Adrenal gland (tissue), 12 donors: Measurements from ENCODE around the gene MAN1A1. TPM values are rescaled to one million over a fixed set of nuclear protein-coding genes. Genes with fewer than 3 reads are reported as not detected.

Experiments used
- DNase-seq, 7 donors: peaks; one replicate each; pipeline ENCODE4 v3.0.0-alpha.2; 2019 to 2020
- H3K27ac ChIP-seq, 5 donors: fragments of 200-600 bp; sonication (generic) in 4 of 5; 1 replicate in 3 of 5; 2 replicates in 2 of 5; pipeline versions ENCODE4 v1.5.1 to v1.8.0; 2016 to 2020; ENCODE audit warnings: mild to moderate bottlenecking in 1 of 5
- H3K27me3 ChIP-seq: fragments of 200-600 bp; 2 replicates; pipeline ENCODE4 v1.8.0; 2021
- H3K36me3 ChIP-seq, 2 donors: fragments of 200-600 bp; replicated peaks in 1 of 2; 1 replicate in 1 of 2; 2 replicates in 1 of 2; pipeline versions ENCODE4 v1.5.1 to v1.8.0; 2018 to 2022
- H3K4me1 ChIP-seq, 2 donors: fragments of 200-600 bp; replicated peaks in 1 of 2; 1 replicate in 1 of 2; 2 replicates in 1 of 2; pipeline versions ENCODE4 v1.5.1 to v1.8.0; 2018 to 2021
- H3K4me3 ChIP-seq, 4 donors: fragments of 200-600 bp; sonication (generic) in 3 of 4; one replicate each; pipeline ENCODE4 v1.5.1; 2016 to 2018
- H3K9me3 ChIP-seq, 3 donors: fragments of 200-600 bp; sonication (generic) in 1 of 3; replicated peaks in 1 of 3; 1 replicate in 2 of 3; 2 replicates in 1 of 3; pipeline versions ENCODE4 v1.5.1 to v1.8.0; 2016 to 2021
- POLR2A ChIP-seq, 2 donors: fragments of 450-650 bp; IDR thresholded peaks; one replicate each; pipeline ENCODE4 v1.6.1; 2017; ENCODE audit warnings: antibody characterized with exemption in 2 of 2, mild to moderate bottlenecking in 2 of 2, moderate library complexity in 1 of 2
- WGBS, 4 donors: extraction: QIAGEN DNeasy Blood & Tissue Kit in 2 of 4; methylation state at CpG; one replicate each; pipeline versions ENCODE4 v1.1.5 to v1.1.7; 2013 to 2017; 5-methylcytosine and 5-hydroxymethylcytosine counted together
- intact Hi-C, 2 donors: fragments of 100-400 bp; cut with DNase I; formaldehyde crosslinking; loops; one replicate each; pipeline versions ENCODE4 v1.14.1 to v1.15.0; 2022 to 2023
- polyA plus RNA-seq, 3 donors: library from polyadenylated mRNA; stranded (reverse); fragments of 200-250 nt in 2 of 3; fragments of 350-450 nt in 1 of 3; fragmentation: Illumina TruSeq in 1 of 3; extraction: RNeasy Lipid Tissue Mini Kit (QIAGEN cat#74804) in 1 of 3; gene quantifications; one replicate each; pipeline ENCODE4 v1.2.3, GENCODE V29; 2013 to 2014
- total RNA-seq, 9 donors: library from RNA; depleted of rRNA in 4 of 9; stranded (reverse); fragments of >200 nt in 4 of 9; fragments of 120-200 nt in 1 of 9; fragmentation: NEBNext Ultra II Directional in 1 of 9; extraction: Animal tissue kit (Norgen Biotek cat#: 25700) in 1 of 9; gene quantifications; one replicate each; pipeline versions ENCODE4 v1.1.0 to v1.2.4, GENCODE V29; 2013 to 2023
- TF ChIP-seq, protein P1 (sequence below), 6 experiments: fragments of 450-650 bp in 4 of 6; fragments of 200-600 bp in 2 of 6; sonication (generic) in 1 of 6; IDR thresholded peaks; 1 replicate in 5 of 6; 2 replicates in 1 of 6; pipeline versions ENCODE4 v1.5.1 to v1.8.0; 2016 to 2021; ENCODE audit warnings: antibody characterized with exemption in 6 of 6, mild to moderate bottlenecking in 2 of 6, moderate library complexity in 1 of 6
- donor health status: healthy with polysubstance abuse.
- donor health status: Bipolar disorder and iron deficiency.
- donor health status: DM: yes; HTN: yes; CAD: no.
- donor health status: DM: no; HTN: no; CAD: no.
- donor health status: DM: no; HTN: no; CAD: no.
- donor health status: DM: yes; HTN: yes; CAD: no.

MAN1A1 gene
- total and polyA plus RNA-seq, 12 donors, result 11.1 to 178 (median 108) TPM

DNA sequence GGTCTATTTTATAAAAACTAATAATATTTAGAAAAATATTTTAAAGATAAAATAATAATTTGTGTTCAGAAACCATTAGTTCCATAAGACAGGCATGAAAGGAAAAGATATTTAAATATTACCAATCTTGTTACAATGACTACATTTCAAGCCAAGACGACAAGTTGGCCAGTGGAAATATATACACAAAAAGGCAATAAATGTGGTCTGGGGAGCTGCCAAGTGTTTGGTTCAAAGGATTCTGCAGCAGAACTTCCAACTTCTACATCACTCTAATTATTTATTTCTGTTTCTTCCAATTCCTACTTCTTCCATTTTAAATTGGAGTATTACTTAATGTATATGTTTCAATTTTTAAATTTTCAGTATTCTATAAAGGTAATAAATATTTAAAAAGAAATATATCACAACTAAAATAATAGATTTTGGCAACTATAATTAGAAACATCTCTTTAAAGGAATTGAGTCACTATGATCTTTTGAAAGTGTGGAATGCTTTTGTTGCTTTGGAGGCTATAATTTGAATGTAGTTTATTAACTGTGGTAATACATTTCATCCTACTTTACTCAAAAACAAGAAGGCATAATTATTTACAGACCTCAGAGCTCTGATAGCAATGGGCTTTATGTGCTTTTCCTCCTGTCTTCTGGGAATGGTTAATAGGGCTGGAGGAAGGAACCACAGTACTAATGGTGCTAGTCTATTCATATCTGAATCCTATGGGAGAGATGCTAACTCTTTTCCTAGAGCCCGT, 141.4 kb downstream of the MAN1A1 start:
- no peaks in the 10 kb centered on the region for H3K4me1 ChIP-seq
- no peak for TF ChIP-seq POLR2A (IDR thresholded peaks at IDR 0.05)
- 79 to 92% (median 87%) methylated on average over 2 of the region's 2 CpGs for WGBS, 4 donors
- no peak overlapping the region for H3K4me3 ChIP-seq
- H3K27ac ChIP-seq, result no peak overlapping the region
- no peaks in the 10 kb centered on the region for H3K9me3 ChIP-seq
- intact Hi-C loops, result no loop called here
- H3K27me3 ChIP-seq, result no peaks in the 10 kb centered on the region
- no peak for DNase-seq
- H3K36me3 ChIP-seq, result peaks cover 0 to 13% of the 10 kb centered on the region in 2 donors

DNA sequence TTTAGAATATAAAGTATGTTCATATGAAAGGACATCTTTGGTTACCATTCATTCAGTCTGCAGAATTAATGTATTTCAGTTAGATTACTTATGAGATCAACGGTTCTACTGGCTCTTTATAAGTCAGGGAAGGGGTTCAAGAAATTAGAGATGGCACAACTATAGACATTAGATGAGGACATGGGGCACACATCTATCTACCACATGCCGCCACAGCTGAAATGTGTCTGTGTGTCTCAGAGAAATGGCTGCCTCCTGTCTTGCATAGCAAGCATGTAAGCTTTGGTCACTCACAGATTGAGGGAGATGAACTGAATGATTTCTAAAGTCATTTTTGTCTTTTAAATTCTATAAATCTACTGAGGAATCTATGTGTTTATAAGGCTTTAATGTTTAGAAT, 142.2 kb downstream of the MAN1A1 start:
- DNase-seq, result no peak
- Histone ChIP-seq H3K9me3 (no peaks in the 10 kb centered on the region), H3K4me3 (no peak overlapping the region), H3K4me1 (no peaks in the 10 kb centered on the region), H3K27ac (no peak overlapping the region), H3K27me3 (no peaks in the 10 kb centered on the region), H3K36me3 (peaks cover 0 to 21% of the 10 kb centered on the region in 2 donors)
- 92 to 98% (median 96%) methylated on average over 2 of the region's 2 CpGs for WGBS, 4 donors
- intact Hi-C loops, result no loop called here
- TF ChIP-seq, protein P1, sequence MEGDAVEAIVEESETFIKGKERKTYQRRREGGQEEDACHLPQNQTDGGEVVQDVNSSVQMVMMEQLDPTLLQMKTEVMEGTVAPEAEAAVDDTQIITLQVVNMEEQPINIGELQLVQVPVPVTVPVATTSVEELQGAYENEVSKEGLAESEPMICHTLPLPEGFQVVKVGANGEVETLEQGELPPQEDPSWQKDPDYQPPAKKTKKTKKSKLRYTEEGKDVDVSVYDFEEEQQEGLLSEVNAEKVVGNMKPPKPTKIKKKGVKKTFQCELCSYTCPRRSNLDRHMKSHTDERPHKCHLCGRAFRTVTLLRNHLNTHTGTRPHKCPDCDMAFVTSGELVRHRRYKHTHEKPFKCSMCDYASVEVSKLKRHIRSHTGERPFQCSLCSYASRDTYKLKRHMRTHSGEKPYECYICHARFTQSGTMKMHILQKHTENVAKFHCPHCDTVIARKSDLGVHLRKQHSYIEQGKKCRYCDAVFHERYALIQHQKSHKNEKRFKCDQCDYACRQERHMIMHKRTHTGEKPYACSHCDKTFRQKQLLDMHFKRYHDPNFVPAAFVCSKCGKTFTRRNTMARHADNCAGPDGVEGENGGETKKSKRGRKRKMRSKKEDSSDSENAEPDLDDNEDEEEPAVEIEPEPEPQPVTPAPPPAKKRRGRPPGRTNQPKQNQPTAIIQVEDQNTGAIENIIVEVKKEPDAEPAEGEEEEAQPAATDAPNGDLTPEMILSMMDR (IDR thresholded peaks at IDR 0.05), result no peak
- TF ChIP-seq POLR2A (IDR thresholded peaks at IDR 0.05), result no peak

DNA sequence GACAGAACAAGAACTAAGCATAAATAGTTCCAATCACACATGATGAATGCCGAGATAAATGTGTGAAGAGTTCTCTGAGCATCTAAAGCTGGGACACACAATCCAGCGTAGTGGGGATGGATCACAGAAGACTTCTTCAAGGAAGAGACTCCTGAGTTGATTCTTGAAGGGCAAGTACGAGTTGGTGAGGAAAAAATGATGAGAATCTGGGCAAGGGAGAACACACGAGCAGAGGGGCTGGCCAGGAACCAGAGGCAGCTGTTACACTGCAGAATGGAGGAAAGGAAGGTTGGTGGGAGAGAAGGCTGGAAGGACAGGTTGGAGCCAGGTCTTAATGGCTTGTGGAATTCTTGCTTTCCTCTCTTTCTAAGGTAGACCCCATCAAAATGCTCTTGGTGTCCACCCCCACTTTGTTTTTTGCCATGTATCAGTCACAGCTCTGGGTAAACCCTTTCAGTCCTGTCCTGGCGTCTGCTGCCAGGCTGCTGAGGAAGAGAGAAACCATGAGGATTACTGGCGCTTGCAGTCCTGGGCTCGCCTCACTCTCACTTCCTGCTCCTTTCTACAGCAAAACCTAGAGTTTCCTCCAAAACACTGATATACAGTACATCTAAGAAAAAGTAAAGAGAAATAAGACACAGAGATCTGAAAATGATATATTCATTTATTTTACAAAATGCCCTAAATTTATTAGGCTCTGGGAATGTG, 143.5 kb downstream of the MAN1A1 start:
- 83 to 92% (median 85%) methylated on average over 7 of the region's 7 CpGs for WGBS, 4 donors
- H3K27ac ChIP-seq, result no peak overlapping the region
- intact Hi-C loops, result no loop called here

DNA sequence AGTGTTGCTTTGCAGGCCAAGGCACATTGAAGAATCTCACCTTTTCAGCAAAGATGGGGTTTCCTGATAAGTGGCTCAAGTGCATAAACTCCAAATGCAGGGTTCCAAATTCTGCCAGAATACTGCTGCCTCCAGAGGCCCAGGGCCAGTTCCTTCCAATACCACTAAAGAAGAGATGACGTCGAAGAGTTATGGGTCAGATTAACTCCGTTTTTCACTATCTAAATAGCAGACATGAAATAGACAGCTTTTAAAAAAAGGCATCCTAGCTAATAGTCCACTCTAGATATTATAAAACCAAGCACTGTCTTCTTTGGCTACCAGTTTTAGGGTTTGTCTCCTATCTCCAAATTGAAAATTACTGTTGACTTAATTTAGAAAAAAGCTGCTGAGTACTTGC, 144.8 kb downstream of the MAN1A1 start:
- TF ChIP-seq, protein P1 (IDR thresholded peaks at IDR 0.05), result no peak
- TF ChIP-seq POLR2A (IDR thresholded peaks at IDR 0.05), result no peak
- H3K4me3 ChIP-seq, result no peak overlapping the region
- H3K4me1 ChIP-seq, result no peaks in the 10 kb centered on the region
- no peaks in the 10 kb centered on the region for H3K9me3 ChIP-seq
- intact Hi-C loops, result no loop called here
- H3K27ac ChIP-seq, result no peak overlapping the region
- H3K27me3 ChIP-seq, result no peaks in the 10 kb centered on the region
- DNase-seq, result no peak
- peaks cover 0 to 34% of the 10 kb centered on the region in 2 donors for H3K36me3 ChIP-seq
- WGBS, 4 donors, result 95 to 98% (median 97%) methylated on average over 3 of the region's 3 CpGs

More for the DNA sequence above, 143.5 kb downstream of the MAN1A1 start:
- Histone ChIP-seq H3K4me3 (no peak overlapping the region), H3K4me1 (no peaks in the 10 kb centered on the region), H3K27me3 (no peaks in the 10 kb centered on the region), H3K9me3 (no peaks in the 10 kb centered on the region), H3K36me3 (peaks cover 0 to 27% of the 10 kb centered on the region in 2 donors)
- no peak for DNase-seq
- no peak for TF ChIP-seq POLR2A (IDR thresholded peaks at IDR 0.05)
- TF ChIP-seq, protein P1 (IDR thresholded peaks at IDR 0.05), result no peak
